IPS DF 6.9 (cell line): ENCODE data around the gene CHRNB4.
"Not testable (repeated sequence)": the region's sequence is repeated elsewhere in the genome, so short reads cannot be mapped to it uniquely, and the experiment has no call there.

ENCODE experiments used
- DNase-seq: peaks from one replicate; pipeline ENCODE4 v3.0.0-alpha.2; 2013; ENCODE audit warnings: low read depth, low spot score
- H3K27ac ChIP-seq: one replicate; pipeline ENCODE4 v1.5.1; 2013; ENCODE audit warnings: low read length, control low read depth
- H3K27me3 ChIP-seq: 2 replicates; pipeline ENCODE4 v1.6.1; 2013; ENCODE audit warnings: mild to moderate bottlenecking, low read length; ENCODE audit not compliant: control insufficient read depth, insufficient read depth
- H3K36me3 ChIP-seq: 2 replicates; pipeline ENCODE4 v1.6.1; 2013; ENCODE audit warnings: low read length; ENCODE audit not compliant: control insufficient read depth, insufficient read depth
- H3K4me1 ChIP-seq: 2 replicates; pipeline ENCODE4 v1.6.1; 2013; ENCODE audit warnings: low read length; ENCODE audit not compliant: control insufficient read depth, insufficient read depth
- H3K4me3 ChIP-seq: 2 replicates; pipeline ENCODE4 v1.5.1; 2013; ENCODE audit warnings: mild to moderate bottlenecking, low read length
- H3K9me3 ChIP-seq: 2 replicates; pipeline ENCODE4 v1.6.1; 2013; ENCODE audit warnings: low read length, inconsistent platforms; ENCODE audit not compliant: control insufficient read depth, insufficient read depth
- WGBS: extraction: QIAGEN DNeasy Blood & Tissue Kit; methylation state at CpG from one replicate; pipeline ENCODE4 v1.1.7; 2013; ENCODE audit warnings: mixed read lengths, missing lambda C conversion rate; ENCODE audit not compliant: insufficient read length, insufficient coverage; 5-methylcytosine and 5-hydroxymethylcytosine counted together

Gene CHRNB4

GRCh38 chr15:78615151-78615589, 25.8 kb downstream of the CHRNB4 start:
- no peaks in the 10 kb centered on the region for H3K36me3 ChIP-seq
- H3K27me3 ChIP-seq = peaks cover 9% of the 10 kb centered on the region; the same call in 1 of the 2 replicates
- no peak overlapping the region for H3K4me3 ChIP-seq
- no peaks in the 10 kb centered on the region for H3K9me3 ChIP-seq
- DNase-seq = no peak
- H3K27ac ChIP-seq = no peak overlapping the region
- peaks cover 1% of the 10 kb centered on the region; the same call in 1 of the 2 replicates for H3K4me1 ChIP-seq
- no CpG with 5 or more reads among the region's 3 CpGs for WGBS

DNA sequence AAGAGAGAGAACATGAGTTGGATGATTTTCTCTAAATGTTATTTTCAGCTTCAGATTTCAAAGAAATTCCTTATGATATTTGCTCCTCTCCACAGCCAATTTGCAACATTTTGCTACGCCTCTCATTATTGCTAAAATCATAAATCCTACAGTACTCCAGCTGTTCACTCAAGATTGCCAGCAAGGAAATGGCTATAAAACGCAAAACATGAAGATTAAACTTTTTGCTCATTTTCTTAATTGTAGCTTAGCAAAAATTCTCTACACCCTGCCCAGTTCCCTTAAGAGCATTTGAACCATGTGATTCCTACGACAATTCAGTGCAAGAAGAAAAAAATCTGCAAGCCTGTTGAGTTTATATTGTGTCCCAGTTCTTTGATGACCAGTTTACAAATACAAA, 27.0 kb downstream of the CHRNB4 start:
- no CpG with 5 or more reads among the region's 3 CpGs for WGBS
- no peak for DNase-seq
- Histone ChIP-seq H3K36me3 (no peaks in the 10 kb centered on the region), H3K27ac (no peak overlapping the region), H3K4me3 (no peak overlapping the region), H3K4me1 (no peaks in the 10 kb centered on the region), H3K27me3 (peaks cover 2% of the 10 kb centered on the region; the same call in 1 of the 2 replicates), H3K9me3 (no peaks in the 10 kb centered on the region)

- not testable (repeated sequence) for H3K27ac ChIP-seq, H3K27me3 ChIP-seq, H3K9me3 ChIP-seq, H3K36me3 ChIP-seq, H3K4me3 ChIP-seq, DNase-seq, H3K4me1 ChIP-seq
- WGBS = no CpG with 5 or more reads among the region's 3 CpGs
Measured at GRCh38 chr15:78609551-78609950, 31.5 kb downstream of the CHRNB4 start.

- no CpG with 5 or more reads among the region's 4 CpGs for WGBS
- no peak overlapping the region for H3K27ac ChIP-seq
- peaks cover 1% of the 10 kb centered on the region; the same call in 1 of the 2 replicates for H3K9me3 ChIP-seq
- H3K4me1 ChIP-seq = no peaks in the 10 kb centered on the region
- no peak for DNase-seq
- H3K27me3 ChIP-seq = no peaks in the 10 kb centered on the region
- H3K36me3 ChIP-seq = peaks cover 7% of the 10 kb centered on the region; the same call in 1 of the 2 replicates
- no peak overlapping the region for H3K4me3 ChIP-seq
Measured at GRCh38 chr15:78605680-78606079, 35.3 kb downstream of the CHRNB4 start.

DNA sequence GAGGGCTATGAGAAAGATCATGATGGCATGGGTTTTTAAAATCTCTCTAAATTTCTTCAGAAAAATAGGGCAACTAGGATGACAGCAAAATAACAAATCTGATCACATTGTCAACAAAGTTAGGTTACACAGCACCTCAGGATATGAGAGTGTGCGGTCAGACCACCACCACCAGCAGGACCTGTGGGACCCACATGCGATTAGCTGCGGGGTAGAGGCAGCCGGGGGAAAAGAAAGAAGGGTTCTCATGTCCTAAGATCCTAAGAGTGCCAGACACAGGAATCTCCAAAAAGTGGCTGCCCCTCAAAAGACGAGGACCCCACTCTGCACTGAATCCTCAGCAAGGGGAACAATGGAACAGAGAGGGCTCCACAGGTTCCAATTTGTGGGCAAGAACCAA, 35.8 kb downstream of the CHRNB4 start:
- Histone ChIP-seq H3K4me3 (no peak overlapping the region), H3K27me3 (no peaks in the 10 kb centered on the region), H3K9me3 (peaks cover 1% of the 10 kb centered on the region; the same call in 1 of the 2 replicates), H3K27ac (no peak overlapping the region), H3K4me1 (no peaks in the 10 kb centered on the region), H3K36me3 (peaks cover 7% of the 10 kb centered on the region; the same call in 1 of the 2 replicates)
- no CpG with 5 or more reads among the region's 5 CpGs for WGBS
- no peak for DNase-seq

DNA sequence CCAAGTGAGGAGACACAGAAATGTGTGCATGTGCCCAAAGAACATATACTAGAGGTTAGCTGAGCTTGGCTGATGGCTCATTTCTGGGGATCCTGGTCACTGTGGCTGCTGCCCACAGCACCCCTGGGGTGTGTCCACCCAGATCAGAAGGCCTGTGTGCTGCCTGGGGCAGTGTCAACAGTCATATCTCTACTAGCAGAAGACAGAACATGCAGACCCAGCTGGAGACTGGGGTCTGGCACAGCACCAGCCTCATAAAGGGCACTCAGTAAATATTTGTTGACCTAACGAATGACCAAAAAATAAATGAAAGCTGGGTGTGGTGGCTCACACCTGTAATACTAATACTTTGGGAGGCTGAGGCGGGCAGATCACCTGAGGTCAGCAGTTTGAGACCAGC, 36.6 kb downstream of the CHRNB4 start:
- Histone ChIP-seq H3K36me3 (peaks cover 7% of the 10 kb centered on the region; the same call in 1 of the 2 replicates), H3K4me1 (no peaks in the 10 kb centered on the region), H3K27me3 (no peaks in the 10 kb centered on the region), H3K27ac (no peak overlapping the region), H3K4me3 (no peak overlapping the region), H3K9me3 (peaks cover 1% of the 10 kb centered on the region; the same call in 1 of the 2 replicates)
- no CpG with 5 or more reads among the region's 2 CpGs for WGBS
- DNase-seq = no peak

- H3K27me3 ChIP-seq = no peaks in the 10 kb centered on the region
- DNase-seq = no peak
- H3K4me3 ChIP-seq = no peak overlapping the region
- H3K9me3 ChIP-seq = peaks cover 1% of the 10 kb centered on the region; the same call in 1 of the 2 replicates
- H3K27ac ChIP-seq = no peak overlapping the region
- peaks cover 7% of the 10 kb centered on the region; the same call in 1 of the 2 replicates for H3K36me3 ChIP-seq
- WGBS = no CpG with 5 or more reads among the region's 3 CpGs
- no peaks in the 10 kb centered on the region for H3K4me1 ChIP-seq
Measured at GRCh38 chr15:78603467-78603866, 37.5 kb downstream of the CHRNB4 start.

GRCh38 chr15:78599189-78599588, 41.8 kb downstream of the CHRNB4 start:
- no peak for DNase-seq
- Histone ChIP-seq H3K4me1 (no peaks in the 10 kb centered on the region), H3K4me3 (no peak overlapping the region)

GRCh38 chr15:78598348-78598747, 42.7 kb downstream of the CHRNB4 start:
- peaks cover 7% of the 10 kb centered on the region; the same call in 1 of the 2 replicates for H3K36me3 ChIP-seq
- H3K27me3 ChIP-seq = no peaks in the 10 kb centered on the region
- no peak overlapping the region for H3K4me3 ChIP-seq
- no peaks in the 10 kb centered on the region for H3K4me1 ChIP-seq
- WGBS = no CpG with 5 or more reads among the region's 3 CpGs
- peaks cover 1% of the 10 kb centered on the region; the same call in 1 of the 2 replicates for H3K9me3 ChIP-seq
- DNase-seq = no peak
- H3K27ac ChIP-seq = no peak overlapping the region

More at GRCh38 chr15:78599189-78599588, 41.8 kb downstream of the CHRNB4 start:
- Histone ChIP-seq H3K27ac (no peak overlapping the region), H3K27me3 (no peaks in the 10 kb centered on the region), H3K36me3 (peaks cover 7% of the 10 kb centered on the region; the same call in 1 of the 2 replicates), H3K9me3 (peaks cover 1% of the 10 kb centered on the region; the same call in 1 of the 2 replicates)

DNA sequence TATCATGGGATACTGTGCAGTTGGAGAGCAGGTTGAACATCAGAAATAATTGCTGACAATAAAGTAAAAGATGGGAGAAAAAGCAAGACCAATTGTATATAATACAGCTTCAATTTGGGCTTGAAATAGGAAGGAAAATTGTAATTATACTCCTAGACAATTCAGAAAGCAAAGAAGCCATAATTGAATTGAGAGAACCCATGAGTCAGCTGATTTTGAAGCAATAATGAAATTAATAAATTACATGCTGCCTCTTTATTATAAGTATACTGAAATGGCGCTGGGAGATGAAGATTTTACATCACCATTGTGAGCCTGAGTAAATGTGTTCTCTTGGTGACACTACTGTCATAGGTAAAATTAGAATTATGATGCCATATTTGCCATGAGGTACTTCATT, 43.4 kb downstream of the CHRNB4 start:
- H3K27me3 ChIP-seq = no peaks in the 10 kb centered on the region
- H3K27ac ChIP-seq = no peak overlapping the region
- no CpG with 5 or more reads among the region's 1 CpG for WGBS
- H3K9me3 ChIP-seq = no peaks in the 10 kb centered on the region
- peaks cover 7% of the 10 kb centered on the region; the same call in 1 of the 2 replicates for H3K36me3 ChIP-seq
- H3K4me1 ChIP-seq = no peaks in the 10 kb centered on the region
- no peak overlapping the region for H3K4me3 ChIP-seq
- DNase-seq = no peak

DNA sequence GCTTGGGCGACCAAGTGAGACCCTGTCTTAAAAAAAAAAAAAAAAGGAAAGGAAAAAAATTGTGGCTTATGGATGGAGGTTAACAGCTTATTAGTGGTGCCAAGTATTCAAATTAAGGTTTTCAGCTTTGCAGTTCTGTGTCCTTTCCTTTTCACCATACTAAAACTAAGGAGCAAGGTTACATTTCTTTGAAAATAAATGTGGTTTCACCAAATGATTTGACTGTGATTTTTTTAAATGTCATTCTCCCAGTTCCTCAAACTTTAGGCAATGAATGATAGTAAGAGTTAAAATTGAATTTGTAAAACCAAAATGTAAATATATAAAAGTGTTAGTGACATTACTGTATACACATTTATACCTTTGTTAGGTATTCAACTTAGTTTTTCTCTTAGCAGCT, 66.1 kb downstream of the CHRNB4 start:
- Histone ChIP-seq H3K27ac (no peak overlapping the region), H3K4me1 (no peaks in the 10 kb centered on the region), H3K9me3 (no peaks in the 10 kb centered on the region), H3K36me3 (no peaks in the 10 kb centered on the region), H3K27me3 (no peaks in the 10 kb centered on the region), H3K4me3 (no peak overlapping the region)
- WGBS = no CpG with 5 or more reads among the region's 1 CpG
- DNase-seq = no peak
